HCT116 (cell line): ENCODE measurements around the gene ERC2.

Source experiments
- CTCF ChIP-seq, 3 experiments: fragments of 200-600 bp in 1 of 3; sonication (generic) in 1 of 3; IDR thresholded peaks in 2 of 3; conservative IDR thresholded peaks in 1 of 3; 2 replicates each; pipeline ENCODE4 v1.5.1; 2012 to 2017; ENCODE audit warnings: low read depth in 2 of 3, low read length in 2 of 3, antibody characterized with exemption in 1 of 3, borderline replicate concordance in 1 of 3, control low read depth in 1 of 3, mild to moderate bottlenecking in 1 of 3, mixed read lengths in 1 of 3, mixed run types in 1 of 3, moderate library complexity in 1 of 3; ENCODE audit not compliant: insufficient read depth in 1 of 3
- ELF1 ChIP-seq: IDR thresholded peaks from 2 replicates; pipeline ENCODE4 v1.6.1; 2012; ENCODE audit warnings: low read depth, borderline replicate concordance
- EZH2 ChIP-seq: fragments of 200-600 bp; sonication (generic); IDR thresholded peaks from 2 replicates; pipeline ENCODE4 v1.6.1; 2017; ENCODE audit warnings: antibody characterized with exemption, mixed run types
- EZH2phosphoT487 ChIP-seq: fragments of 200-600 bp; IDR thresholded peaks from 2 replicates; pipeline ENCODE4 v1.6.1; 2018; ENCODE audit warnings: antibody characterized with exemption, borderline replicate concordance
- JUND ChIP-seq: IDR thresholded peaks from 2 replicates; pipeline ENCODE4 v1.6.1; 2012
- MAX ChIP-seq: IDR thresholded peaks from 2 replicates; pipeline ENCODE4 v1.6.1; 2012
- POLR2A ChIP-seq: IDR thresholded peaks from 2 replicates; pipeline ENCODE4 v1.7.0; 2011; ENCODE audit warnings: borderline replicate concordance; ENCODE audit not compliant: insufficient read depth, insufficient read length; ENCODE audit errors: extremely low read depth
- POLR2AphosphoS5 ChIP-seq: IDR thresholded peaks from 2 replicates; pipeline ENCODE4 v1.6.1; 2011; ENCODE audit warnings: mild to moderate bottlenecking, low read depth, low read length, moderate library complexity
- RAD21 ChIP-seq: IDR thresholded peaks from 2 replicates; pipeline ENCODE4 v1.6.1; 2012; ENCODE audit warnings: low read depth, mild to moderate bottlenecking
- SRF ChIP-seq: IDR thresholded peaks from 2 replicates; pipeline ENCODE4 v1.6.1; 2012; ENCODE audit warnings: low read depth
- ZBTB33 ChIP-seq: IDR thresholded peaks from 2 replicates; pipeline ENCODE4 v1.6.1; 2011; ENCODE audit warnings: mild to moderate bottlenecking, low read length, moderate library complexity; ENCODE audit not compliant: insufficient replicate concordance; ENCODE audit errors: extremely low read depth

- no peak for TF ChIP-seq POLR2AphosphoS5
- no peak for TF ChIP-seq ZBTB33
- TF ChIP-seq CTCF (IDR thresholded peaks at IDR 0.05 in 2 of 3, conservative IDR thresholded peaks at IDR 0.05 in 1 of 3; ENCODE audit: borderline replicate concordance in 1 of 3, insufficient read depth in 1 of 3, low read depth in 2 of 3, low read length in 2 of 3): no peak
- no peak for TF ChIP-seq RAD21
- TF ChIP-seq EZH2: no peak
- no peak for TF ChIP-seq POLR2A
- TF ChIP-seq JUND: no peak
- TF ChIP-seq ELF1: no peak
- TF ChIP-seq MAX: no peak
- no peak for TF ChIP-seq SRF
- TF ChIP-seq EZH2phosphoT487: no peak
These were observed 922.3 kb downstream of the ERC2 start for GRCh38 chr3:55545995-55546394.
